RKO (cell line): ENCODE results near the gene F10.

Experiments used
- DNase-seq: peaks from one replicate; pipeline ENCODE4 v3.0.0-alpha.2; 2016; ENCODE audit warnings: low spot score

F10 gene

DNA sequence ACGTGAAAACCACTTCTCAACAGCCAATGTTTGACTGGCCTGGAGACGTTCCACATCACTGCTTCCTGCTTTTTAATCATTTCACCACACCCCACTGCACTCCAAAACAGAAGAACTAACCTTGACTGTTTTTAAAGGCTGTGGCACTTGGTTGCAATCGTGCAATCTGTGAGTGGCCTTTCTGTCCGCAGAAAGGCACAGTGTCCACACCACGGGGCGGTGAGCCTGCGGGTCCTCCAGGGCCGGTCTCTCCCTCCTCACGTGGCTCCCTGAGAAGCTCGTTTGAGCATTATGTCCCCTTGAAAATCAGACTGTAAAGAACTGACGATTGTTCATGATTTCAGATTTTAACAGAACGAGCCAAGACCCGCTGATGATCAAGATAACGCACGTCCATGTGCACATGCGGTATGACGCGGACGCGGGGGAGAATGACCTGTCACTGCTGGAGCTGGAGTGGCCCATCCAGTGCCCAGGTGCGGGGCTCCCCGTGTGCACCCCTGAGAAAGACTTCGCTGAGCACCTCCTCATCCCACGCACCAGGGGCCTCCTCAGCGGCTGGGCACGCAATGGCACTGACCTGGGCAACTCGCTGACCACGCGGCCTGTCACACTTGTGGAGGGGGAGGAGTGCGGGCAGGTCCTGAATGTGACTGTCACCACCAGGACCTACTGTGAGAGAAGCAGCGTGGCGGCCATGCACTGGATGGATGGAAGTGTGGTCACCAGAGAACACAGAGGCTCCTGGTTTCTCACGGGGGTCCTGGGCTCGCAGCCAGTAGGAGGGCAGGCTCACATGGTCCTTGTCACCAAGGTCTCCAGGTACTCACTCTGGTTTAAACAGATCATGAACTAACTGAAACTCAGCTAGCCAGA is 48.9 kb downstream of the F10 start:
- DNase-seq, result no peak

DNA sequence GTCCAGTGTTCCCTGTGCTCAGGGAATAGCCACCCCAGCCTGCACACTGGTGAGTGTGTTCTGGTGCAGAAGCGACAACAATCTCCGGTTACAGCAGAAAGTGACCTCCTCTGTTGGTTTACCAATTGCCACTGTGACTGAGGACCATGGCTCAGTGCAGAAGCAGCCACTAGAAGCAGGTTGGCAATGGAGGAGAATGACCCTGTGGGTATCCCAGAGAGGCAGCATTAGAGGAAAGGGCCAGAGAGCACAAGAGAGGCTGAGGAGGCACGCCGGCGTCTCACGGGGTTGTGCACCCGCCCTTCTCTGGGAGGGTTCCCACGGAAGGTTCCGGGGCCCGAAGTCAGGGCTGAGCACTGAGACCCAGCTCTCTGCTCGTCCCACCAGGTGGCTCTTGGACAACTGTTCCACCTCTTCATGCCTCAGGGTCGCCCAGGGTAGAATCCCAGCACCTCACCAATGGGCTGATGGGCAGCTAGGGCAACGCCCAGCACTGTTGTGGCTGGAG is 49.9 kb downstream of the F10 start:
- no peak for DNase-seq

DNA sequence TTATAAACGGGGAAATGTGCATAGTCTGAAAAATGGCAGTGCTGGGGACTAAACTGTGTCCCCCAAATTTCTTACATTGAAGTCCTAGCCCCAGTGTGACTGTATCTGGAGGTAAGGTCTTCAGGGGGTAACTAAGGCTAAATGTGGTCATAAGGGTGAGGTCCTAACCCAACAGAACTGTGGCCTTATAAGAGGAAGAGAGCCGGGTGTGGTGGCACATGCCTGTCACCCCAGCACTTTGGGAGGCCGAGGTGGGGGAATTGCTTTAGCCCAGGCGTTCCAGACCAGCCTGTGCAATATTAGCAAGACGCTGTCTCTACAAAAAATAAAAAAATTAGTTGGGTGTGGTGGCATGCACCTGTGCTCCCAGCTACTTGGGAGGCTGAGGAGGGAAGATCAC is 53.7 kb downstream of the F10 start:
- no peak for DNase-seq

DNA sequence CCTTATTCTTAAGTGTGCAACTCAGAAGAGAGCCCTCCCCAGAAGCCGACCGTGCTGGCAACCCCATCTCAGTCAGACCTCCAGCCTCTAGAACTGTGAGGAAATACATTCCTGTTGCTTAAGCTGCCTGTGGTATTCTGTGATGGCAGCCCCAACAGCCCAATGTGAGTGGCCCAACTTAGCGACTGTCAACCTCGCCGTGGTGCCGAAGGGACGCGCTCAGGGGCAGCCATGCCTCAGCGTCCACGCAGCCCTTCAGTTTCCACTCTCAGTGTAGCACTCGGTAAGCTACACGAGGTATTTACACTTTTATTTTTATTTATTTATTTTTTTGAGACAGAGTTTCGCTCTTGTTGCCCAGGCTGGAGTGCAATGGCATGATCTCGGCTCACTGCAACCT is 54.2 kb downstream of the F10 start:
- no peak for DNase-seq

DNA sequence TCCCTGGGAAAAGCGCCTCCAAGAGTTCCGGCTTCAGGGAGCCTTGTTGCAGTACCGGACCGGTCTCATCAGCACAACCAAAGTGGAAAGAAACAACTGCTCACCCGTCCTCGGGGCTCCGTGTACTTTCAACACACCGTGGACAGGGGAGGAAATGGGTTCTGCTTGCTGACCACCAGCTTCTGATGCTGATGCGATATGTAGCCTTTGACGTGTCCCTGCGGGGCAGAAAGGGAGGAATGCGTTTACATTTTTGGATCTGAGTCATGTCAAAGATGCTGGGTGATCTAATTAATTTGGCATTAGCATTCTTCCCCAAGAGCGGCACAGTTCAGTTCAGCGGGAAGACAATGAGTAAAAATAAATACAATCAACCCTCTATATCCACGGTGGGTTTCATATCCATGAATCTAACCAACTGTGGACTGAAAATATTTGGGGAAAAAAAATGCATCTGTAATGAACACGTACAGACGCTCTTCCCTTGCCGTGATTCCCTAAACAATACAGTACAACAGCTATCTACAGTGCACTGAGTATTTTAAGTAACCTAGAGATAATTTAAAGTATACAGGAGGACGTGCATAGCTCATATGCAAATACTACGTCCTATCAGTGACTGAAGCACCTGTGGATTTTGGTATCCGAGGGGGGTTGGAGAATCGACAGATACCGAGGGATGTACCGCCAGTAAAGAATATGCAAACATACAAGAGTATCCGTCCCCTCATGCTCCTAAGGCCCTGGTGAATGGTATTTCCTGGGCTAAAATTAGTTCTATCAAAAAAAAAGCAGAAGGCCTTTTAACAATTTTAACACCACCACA is 55.7 kb downstream of the F10 start:
- peak; percentile 26 for DNase-seq

GRCh38 chr13:113178896-113179167 is 56.2 kb downstream of the F10 start:
- no peak for DNase-seq

- DNase-seq, result no peak
Measured at GRCh38 chr13:113179374-113180230, 57.0 kb downstream of the F10 start.

GRCh38 chr13:113182046-113182445 is 59.4 kb downstream of the F10 start:
- no peak for DNase-seq

- no peak for DNase-seq
Measured at GRCh38 chr13:113183450-113184129, 61.0 kb downstream of the F10 start.

DNA sequence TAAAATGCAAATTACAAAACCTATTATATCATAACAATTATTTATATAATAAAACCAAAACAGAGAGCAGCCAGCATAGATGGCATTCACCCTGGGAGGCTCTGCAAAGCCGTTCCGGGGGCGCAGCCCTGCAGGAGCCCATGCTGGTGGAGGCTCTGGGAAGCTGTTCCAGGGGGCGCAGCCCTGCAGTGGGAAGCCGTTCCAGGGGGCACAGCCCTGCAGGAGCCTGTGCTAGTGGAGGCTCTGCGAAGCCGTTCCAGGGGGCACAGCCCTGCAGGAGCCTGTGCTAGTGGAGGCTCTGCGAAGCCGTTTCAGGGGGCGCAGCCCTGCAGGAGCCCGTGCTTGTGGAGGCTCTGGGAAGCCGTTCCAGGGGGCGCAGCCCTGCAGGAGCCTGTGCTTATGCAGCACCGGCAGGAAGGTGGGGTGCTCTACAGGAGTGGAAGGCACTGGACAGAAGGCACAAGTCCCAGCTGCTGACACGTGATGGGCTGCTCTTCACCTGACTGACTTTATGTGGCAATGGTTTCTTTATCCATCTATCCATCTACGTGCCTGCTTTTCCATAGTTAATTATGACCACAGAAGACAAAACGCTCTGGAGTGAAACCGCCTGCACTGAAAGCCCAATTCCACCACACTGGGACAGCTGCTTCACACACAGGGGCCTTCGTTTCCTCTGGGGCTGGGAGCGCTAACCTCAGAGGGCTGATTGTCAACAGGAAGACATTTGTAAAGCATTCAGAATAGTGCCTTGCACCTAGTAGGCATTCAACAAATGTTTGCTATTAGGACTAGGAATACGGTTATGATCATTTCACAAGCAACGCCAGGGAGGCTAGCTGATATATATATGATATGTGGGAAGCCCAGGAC is 62.2 kb downstream of the F10 start:
- no peak for DNase-seq

GRCh38 chr13:113186061-113186900 is 63.7 kb downstream of the F10 start:
- DNase-seq, result no peak

- DNase-seq, result peak; percentile 99
Measured at GRCh38 chr13:113187263-113187669, 64.7 kb downstream of the F10 start.

DNA sequence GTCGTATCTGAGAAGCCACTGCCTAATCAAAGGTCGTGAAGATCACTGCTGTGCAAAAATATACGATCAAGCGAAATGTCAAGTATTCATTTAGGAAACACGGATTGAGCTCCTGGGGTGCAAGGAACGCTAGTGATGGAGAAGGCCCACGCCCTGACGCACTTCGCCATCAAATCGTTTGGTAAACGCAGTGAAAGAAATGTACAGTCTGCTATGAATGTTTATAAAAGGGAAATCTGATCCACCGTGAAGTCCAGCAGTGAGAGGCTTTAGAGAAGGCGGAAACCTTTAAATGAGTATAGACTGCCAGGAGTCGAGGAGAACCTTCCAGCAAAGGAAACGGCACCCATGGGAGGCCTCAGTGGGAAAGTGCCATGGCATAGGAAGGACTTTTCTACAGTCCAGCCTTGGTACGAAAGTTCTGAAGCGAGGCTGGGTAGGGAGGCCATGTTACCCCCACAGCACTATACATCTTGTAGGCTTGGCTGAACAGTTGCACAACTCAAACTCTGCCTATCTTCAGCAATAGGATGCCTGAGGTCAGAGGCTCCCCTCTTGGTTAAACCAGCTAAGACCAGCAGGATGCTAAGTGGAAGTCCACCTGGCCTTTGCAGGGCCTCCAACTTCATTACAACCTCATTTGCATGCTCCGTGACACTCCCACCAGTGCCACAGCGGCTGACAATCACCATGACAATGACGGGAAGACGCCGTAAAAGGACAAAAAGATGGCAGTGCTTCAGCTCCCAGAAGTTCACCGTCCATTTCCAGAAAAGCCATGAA is 65.5 kb downstream of the F10 start:
- DNase-seq, result no peak

DNA sequence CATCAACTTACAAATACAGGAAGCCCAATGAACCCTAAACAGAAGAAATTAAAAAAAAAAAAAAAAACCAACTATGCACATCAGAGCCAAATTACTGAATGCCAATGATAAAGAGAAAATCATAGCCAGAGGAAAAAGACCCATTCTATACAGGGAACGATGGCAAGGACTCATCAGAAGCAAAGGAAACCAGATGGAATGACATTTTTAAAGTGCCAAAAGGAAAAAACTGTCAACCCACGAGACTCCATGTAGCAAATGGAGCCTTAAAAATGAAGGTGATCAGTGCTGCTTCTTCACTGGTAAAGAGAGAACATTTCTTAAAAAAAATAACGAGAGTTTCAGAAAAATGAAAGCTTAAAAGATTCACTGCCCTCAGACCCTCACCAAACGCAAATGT is 67.6 kb downstream of the F10 start:
- no peak for DNase-seq

DNA sequence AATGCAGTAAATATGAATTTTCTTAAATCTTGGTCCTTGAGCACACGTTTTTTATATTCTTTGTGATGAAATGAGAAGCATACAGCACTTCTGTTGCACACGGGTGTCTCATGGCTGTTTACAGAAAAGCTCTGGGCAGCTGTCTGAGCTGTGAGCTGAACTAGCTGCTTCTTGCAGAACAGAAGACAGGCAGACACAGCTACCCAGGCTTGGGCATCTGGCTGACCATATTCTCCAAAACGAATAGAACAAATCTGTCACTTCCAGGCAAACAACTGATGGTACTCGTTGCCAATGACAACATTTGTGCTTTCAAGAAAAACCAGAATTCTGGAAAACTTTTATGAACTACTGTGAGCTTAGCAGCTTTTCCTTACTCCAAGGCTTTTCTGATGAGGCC is 69.7 kb downstream of the F10 start:
- no peak for DNase-seq

DNA sequence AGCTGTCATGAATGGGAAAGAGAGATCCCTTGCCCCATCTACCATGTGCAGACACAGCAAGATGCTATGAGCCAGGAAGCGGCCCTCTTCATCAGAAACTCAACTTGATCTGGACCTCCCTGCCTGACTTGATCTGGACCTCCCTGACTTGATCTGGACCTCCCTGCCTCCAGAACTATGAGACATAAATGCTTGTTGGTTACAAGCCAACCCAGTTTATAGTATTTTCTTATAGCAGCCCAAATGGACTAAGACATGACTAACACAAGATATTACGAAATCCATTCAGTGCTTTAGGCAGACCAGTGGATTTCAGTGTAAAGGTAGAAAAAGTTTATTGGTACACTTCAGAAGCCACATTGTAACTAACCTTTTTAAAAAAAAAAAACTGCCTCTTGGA is 70.3 kb downstream of the F10 start:
- DNase-seq, result peak; percentile 39

- DNase-seq, result no peak
Measured at GRCh38 chr13:113195360-113195759, 72.8 kb downstream of the F10 start.

DNA sequence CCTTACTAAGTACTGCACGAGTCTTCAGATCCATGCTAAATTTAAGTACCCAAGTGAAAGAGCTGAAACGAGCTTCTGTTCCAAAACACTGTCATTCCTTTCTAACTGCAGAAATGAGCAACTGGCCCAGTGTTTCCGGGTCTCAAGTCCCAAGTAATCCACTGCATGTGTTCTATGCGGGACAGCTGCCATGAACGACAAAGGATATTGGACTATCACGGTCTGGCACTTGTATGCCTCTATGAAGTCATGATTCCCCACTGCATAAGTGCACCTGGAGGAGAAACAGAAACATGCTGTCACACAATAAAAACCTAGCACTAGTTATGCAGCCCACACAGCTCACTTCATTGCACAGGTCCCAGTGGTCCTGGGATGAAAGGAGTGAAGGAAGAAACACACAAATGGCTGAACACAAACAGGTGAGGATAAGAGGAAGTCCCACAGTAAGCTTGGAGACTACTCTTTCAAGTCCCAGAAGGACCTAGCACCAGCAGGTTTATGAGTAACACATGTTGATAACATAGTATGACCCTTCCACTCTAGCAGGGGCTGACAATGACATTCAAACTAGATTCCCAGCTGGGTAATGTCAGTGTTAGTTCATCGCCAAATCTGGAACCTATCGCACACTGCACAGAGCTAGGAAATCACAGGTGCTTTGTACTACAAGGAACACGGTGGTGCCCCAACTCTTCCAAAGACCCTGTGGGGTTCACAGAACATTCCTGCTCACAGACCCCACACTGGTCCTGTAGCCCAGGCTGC is 74.6 kb downstream of the F10 start:
- no peak for DNase-seq
